ENCODE data around the gene RADIL.

RADIL gene

DNA sequence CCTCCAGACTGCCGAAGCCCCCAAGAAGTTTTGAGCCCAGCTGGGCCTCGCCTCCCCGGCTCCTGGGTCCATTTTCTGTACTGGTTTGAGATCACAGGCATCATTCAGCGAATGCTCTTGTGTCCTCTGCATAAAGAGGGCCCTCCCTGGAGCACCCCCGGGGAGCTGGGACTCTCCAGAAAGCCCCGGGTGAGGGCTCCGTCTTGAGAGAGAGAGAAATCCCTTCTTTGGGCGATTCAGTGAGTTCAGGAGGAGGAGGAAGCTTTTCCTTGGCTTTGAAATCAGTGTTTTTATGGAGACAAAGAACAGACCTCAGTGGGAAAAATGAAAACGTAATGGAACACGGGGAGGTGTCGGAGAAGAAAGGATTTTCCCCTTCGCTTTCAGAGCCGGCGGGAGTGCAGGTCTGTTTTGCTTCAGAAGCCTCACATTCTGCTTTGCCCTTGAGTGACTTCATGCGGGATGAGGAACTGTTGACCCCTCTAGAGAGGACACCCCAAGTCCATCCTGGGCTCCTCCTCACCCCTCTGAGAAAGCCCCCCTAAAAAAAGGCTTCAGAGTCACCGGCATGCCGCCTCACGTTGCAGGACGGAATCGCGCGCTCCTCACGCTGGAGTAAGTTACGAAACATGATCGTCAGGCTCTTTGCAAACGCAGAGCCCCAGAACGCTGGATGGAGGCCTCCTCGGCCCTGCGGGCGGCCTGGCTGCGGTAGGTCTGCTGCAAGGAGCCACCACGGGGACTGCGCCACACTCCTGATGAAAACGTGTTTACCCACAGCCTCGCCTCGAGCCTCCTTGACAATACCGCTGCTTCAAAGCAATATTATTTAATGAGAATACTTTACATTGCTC, 116.6 kb downstream of the RADIL start:
- TF ChIP-seq CTCF (IDR thresholded peaks at IDR 0.05): no peak

- TF ChIP-seq CTCF (IDR thresholded peaks at IDR 0.05): no peak; the same call in 1 of the 2 replicates
Observed at GRCh38 chr7:4765776-4766490, 117.6 kb downstream of the RADIL start.

- TF ChIP-seq CTCF (IDR thresholded peaks at IDR 0.05): no peak
Observed at GRCh38 chr7:4764402-4765007, 119.0 kb downstream of the RADIL start.

DNA sequence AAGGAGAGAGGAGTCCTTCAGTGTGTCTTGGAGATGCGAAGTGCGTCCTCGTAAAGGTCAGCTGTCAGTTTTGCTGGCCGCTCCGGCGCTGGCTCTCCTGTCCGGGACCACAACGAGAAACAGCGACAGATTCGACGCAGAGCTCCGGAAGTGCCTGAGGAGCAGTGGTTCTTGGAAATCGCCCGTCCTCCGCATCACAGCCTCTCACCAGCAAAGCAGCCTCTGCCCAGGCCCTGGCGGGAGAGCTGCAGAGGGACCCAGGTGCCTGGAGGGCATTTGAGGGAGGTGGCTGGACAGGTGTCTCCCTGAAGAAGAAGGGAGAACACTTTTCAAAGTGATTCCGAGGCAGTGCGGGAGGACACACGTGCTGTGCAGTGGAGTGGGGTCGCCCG, 119.7 kb downstream of the RADIL start:
- TF ChIP-seq CTCF (IDR thresholded peaks at IDR 0.05): no peak

DNA sequence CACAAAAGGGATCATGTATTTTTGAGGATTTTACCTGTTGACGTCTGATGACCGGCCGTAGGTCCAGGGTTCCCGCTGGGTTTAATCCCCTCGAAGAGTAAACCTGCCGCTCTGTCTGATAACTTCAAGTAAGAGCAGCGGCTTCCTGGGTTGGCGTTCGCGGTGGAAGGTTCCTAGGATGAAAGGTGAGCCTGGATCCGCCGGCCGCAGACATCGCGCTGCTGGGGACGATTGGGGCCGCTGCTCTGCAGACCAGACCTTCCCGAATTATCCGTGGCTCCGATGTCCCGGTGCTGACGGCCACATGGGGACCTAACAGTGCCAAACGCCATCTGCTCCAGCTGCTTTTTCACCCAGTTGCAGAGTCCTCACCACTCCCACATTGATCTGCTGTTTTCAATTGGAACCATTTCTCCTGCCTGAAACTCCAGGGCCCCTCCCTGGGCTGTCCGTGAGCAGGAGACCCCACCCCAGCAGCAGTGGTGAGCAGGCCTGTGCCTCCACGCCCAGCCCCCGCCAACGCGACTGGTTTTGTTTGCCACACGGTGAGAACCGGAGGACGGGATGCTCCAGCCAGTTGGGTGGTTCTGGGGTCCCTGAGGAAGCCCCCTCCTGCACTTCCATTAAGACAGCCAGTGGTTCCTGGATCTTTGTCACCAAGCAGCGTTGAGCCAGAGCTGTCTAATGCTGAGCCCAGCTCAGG, 120.3 kb downstream of the RADIL start:
- TF ChIP-seq CTCF (IDR thresholded peaks at IDR 0.05): no peak

DNA sequence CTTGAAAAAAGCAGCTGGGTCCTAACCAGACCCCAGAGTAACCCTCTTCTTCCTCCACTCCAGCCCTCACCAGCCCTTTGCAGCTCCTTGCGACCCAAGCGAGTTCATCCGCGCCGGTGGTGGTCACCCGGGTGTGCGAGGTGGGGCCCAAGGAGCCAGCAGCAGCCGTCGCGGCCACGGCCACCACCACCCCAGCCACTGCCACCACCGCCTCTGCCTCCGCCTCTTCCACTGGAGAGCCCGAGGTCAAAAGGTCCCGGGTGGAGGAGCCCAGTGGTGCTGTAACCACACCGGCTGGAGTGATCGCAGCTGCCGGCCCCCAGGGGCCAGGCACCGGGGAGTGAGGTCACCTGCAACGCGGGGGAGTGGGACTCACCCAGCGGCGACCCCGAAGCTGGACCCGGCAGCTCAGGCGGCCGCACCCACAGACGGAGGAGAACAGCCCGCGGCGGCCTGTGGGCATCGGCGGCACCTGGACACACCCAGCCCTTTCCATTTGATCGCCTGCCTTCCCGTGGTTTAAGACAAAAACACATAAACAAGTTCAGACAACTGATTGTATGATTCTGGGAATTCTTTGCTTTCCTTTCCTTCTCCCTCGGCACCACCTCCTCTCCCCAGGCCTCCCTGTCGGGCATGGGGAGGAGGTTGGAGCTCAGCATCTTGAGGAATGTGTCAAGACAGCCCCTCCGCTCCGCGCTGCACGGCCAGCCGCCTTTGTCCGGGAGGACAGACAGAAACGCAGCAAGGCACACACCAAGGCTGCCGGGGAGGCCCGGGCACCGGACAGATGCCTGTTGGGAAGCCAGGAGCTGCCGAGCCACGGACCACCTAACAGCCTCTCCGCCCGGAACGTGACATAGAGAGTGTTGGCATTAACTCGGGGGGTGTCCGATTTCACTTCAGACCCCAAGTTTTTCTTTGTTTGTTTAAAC, 121.1 kb downstream of the RADIL start:
- no peak for TF ChIP-seq CTCF (IDR thresholded peaks at IDR 0.05)

Measured in LNCAP (cell line).